Neuronal stem cell (in vitro differentiated cells): ENCODE results near the gene IL19.

Source experiments
- DNase-seq: peaks from one replicate; pipeline ENCODE4 v3.0.0-alpha.2; 2013; ENCODE audit warnings: low spot score
- H2AFZ ChIP-seq: one replicate; pipeline ENCODE4 v1.6.1; 2013; ENCODE audit warnings: mild to moderate bottlenecking, low read length, inconsistent platforms
- H2AK5ac ChIP-seq: 2 replicates; pipeline ENCODE4 v1.6.1; 2013; ENCODE audit warnings: low read depth, mild to moderate bottlenecking, inconsistent platforms, low read length, moderate library complexity, mixed read lengths
- H2BK120ac ChIP-seq: 2 replicates; pipeline ENCODE4 v1.6.1; 2013; ENCODE audit warnings: low read depth, mild to moderate bottlenecking, inconsistent platforms, low read length, moderate library complexity, mixed read lengths
- H2BK12ac ChIP-seq: one replicate; pipeline ENCODE4 v1.6.1; 2013; ENCODE audit warnings: low read length, inconsistent platforms
- H2BK15ac ChIP-seq: 2 replicates; pipeline ENCODE4 v1.6.1; 2013; ENCODE audit warnings: mild to moderate bottlenecking, low read length, inconsistent platforms, mixed read lengths
- H2BK5ac ChIP-seq: one replicate; pipeline ENCODE4 v1.6.1; 2013; ENCODE audit warnings: inconsistent platforms, mild to moderate bottlenecking, low read length, moderate library complexity
- H3K14ac ChIP-seq: one replicate; pipeline ENCODE4 v1.6.1; 2013; ENCODE audit warnings: low read length, inconsistent platforms
- H3K18ac ChIP-seq: 2 replicates; pipeline ENCODE4 v1.6.1; 2013; ENCODE audit warnings: low read length, inconsistent platforms
- H3K23ac ChIP-seq: 2 replicates; pipeline ENCODE4 v1.6.1; 2013; ENCODE audit warnings: low read depth, mild to moderate bottlenecking, mixed read lengths, low read length, inconsistent platforms; ENCODE audit not compliant: poor library complexity
- H3K27ac ChIP-seq: replicated peaks from 3 replicates; pipeline ENCODE4 v1.5.1; 2013; ENCODE audit warnings: low read length, inconsistent platforms
- H3K27me3 ChIP-seq, 3 experiments: 2 replicates each; pipeline ENCODE4 v1.6.1; 2013; ENCODE audit warnings: low read length in 3 of 3, mild to moderate bottlenecking in 2 of 3, inconsistent platforms in 1 of 3, low read depth in 1 of 3, mixed read lengths in 1 of 3, moderate library complexity in 1 of 3; ENCODE audit not compliant: control insufficient read depth in 3 of 3, insufficient read depth in 3 of 3
- H3K36me3 ChIP-seq, 2 donors: replicated peaks in 1 of 2; 2 replicates each; pipeline ENCODE4 v1.6.1; 2013; ENCODE audit warnings: low read length in 2 of 2; ENCODE audit not compliant: control insufficient read depth in 2 of 2, insufficient read depth in 2 of 2
- H3K4ac ChIP-seq: 2 replicates; pipeline ENCODE4 v1.6.1; 2013; ENCODE audit warnings: inconsistent platforms, mild to moderate bottlenecking, low read length, moderate library complexity
- H3K4me1 ChIP-seq, 2 donors: 1 replicate in 1 of 2; 2 replicates in 1 of 2; pipeline ENCODE4 v1.6.1; 2013; ENCODE audit warnings: low read length in 2 of 2, low read depth in 1 of 2; ENCODE audit not compliant: control insufficient read depth in 2 of 2, insufficient read depth in 1 of 2
- H3K4me2 ChIP-seq: one replicate; pipeline ENCODE4 v1.6.1; 2013; ENCODE audit warnings: mild to moderate bottlenecking, low read length, inconsistent platforms; ENCODE audit not compliant: insufficient read depth, poor library complexity, severe bottlenecking
- H3K4me3 ChIP-seq, 2 donors: 2 replicates each; pipeline ENCODE4 v1.5.1; 2013; ENCODE audit warnings: low read length in 2 of 2, mild to moderate bottlenecking in 2 of 2, inconsistent platforms in 1 of 2, moderate library complexity in 1 of 2
- H3K79me1 ChIP-seq: one replicate; pipeline ENCODE4 v1.6.1; 2013; ENCODE audit warnings: low read depth, mild to moderate bottlenecking, inconsistent platforms, low read length, moderate library complexity
- H3K9ac ChIP-seq: one replicate; pipeline ENCODE4 v1.6.1; 2013; ENCODE audit warnings: mild to moderate bottlenecking, low read depth, low read length, inconsistent platforms; ENCODE audit not compliant: poor library complexity
- H3K9me3 ChIP-seq, 2 donors: replicated peaks in 1 of 2; 2 replicates each; pipeline versions ENCODE3 to v1.6.1; 2013; ENCODE audit warnings: low read length in 2 of 2, mild to moderate bottlenecking in 2 of 2, inconsistent platforms in 1 of 2, low read depth in 1 of 2, mixed read lengths in 1 of 2, moderate library complexity in 1 of 2; ENCODE audit not compliant: control insufficient read depth in 2 of 2, insufficient read depth in 1 of 2
- H4K8ac ChIP-seq: one replicate; pipeline ENCODE4 v1.6.1; 2013; ENCODE audit warnings: low read depth, mild to moderate bottlenecking, inconsistent platforms, low read length, moderate library complexity
- H4K91ac ChIP-seq: one replicate; pipeline ENCODE4 v1.6.1; 2013; ENCODE audit warnings: low read length, low read depth, mild to moderate bottlenecking, inconsistent platforms; ENCODE audit not compliant: poor library complexity
- WGBS, 2 donors: extraction: QIAGEN DNeasy Blood & Tissue Kit; methylation state at CpG; one replicate each; pipeline ENCODE4 v1.1.7; 2013; ENCODE audit warnings: missing lambda C conversion rate in 2 of 2, mixed read lengths in 1 of 2; ENCODE audit not compliant: insufficient read length in 2 of 2, insufficient replicate concordance in 1 of 2; ENCODE audit errors: extremely low coverage in 2 of 2; 5-methylcytosine and 5-hydroxymethylcytosine counted together

Gene IL19

DNA sequence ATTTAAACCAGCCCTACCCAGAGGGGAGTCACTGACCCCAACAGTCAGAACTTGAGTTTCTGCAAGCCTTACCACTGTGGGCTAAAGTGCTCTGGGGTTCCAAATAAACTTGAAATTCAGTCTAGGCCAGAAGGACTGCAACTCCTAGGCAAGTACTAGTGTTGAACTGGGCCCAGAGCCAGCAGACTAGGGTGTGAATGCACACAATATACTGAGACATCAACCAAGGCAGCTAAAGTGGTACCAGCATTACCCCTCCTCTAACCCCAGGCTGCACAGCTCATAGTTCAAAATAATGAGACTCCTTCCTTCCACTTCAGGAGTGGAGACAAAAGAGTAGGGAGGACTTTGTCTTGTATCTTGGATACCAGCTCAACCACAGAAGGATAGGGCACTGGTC lies 75.9 kb downstream of the IL19 start:
- no peak overlapping the region for H3K18ac ChIP-seq
- H3K9ac ChIP-seq = no peak overlapping the region
- H4K91ac ChIP-seq = no peak overlapping the region
- no peaks in the 10 kb centered on the region for H3K36me3 ChIP-seq
- no peak overlapping the region for H2BK120ac ChIP-seq
- H2AK5ac ChIP-seq = no peak overlapping the region
- H3K4me3 ChIP-seq = no peak overlapping the region
- H3K79me1 ChIP-seq = no peaks in the 10 kb centered on the region
- no peak overlapping the region for H2BK12ac ChIP-seq
- H3K4ac ChIP-seq = no peak overlapping the region
- H3K9me3 ChIP-seq = no peaks in the 10 kb centered on the region
- no peak overlapping the region for H3K14ac ChIP-seq
- H3K27me3 ChIP-seq = peaks cover 0 to 3% (median 0%) of the 10 kb centered on the region in 3 experiments
- no peak overlapping the region for H3K23ac ChIP-seq
- no peak overlapping the region for H3K27ac ChIP-seq
- H2BK5ac ChIP-seq = no peak overlapping the region
- H3K4me1 ChIP-seq = peaks cover 3 to 5% of the 10 kb centered on the region in 2 donors
- no peak overlapping the region for H2AFZ ChIP-seq
- DNase-seq = no peak
- H4K8ac ChIP-seq = no peak overlapping the region
- no peak overlapping the region for H3K4me2 ChIP-seq
- no peak overlapping the region for H2BK15ac ChIP-seq

DNA sequence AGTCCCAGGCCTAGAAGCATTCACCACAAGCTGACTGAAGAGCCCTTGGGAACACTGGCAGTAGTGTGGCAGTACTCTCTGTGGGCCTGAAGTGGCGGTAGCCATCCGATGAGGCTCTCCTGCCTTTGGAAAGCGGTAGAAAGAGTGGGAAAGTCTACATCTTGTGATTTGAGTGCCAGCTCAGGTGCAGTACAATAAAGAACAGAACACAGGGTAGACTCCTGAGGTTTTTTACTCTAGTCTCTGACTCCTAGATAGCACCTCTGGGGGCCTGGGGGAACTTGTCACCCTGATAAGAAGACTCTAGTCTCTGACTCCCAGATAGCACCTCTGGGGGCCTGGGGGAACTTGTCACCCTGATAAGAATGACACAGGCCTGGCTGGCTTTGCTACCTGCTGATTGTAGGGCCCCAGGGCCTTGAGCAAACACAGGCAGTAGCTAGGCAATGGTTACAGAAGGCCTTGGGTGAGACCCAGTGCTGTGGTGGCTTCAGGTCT lies 76.8 kb downstream of the IL19 start:
- no peaks in the 10 kb centered on the region for H3K79me1 ChIP-seq
- H4K91ac ChIP-seq = no peak overlapping the region
- no peak overlapping the region for H3K4ac ChIP-seq
- no peak overlapping the region for H3K4me3 ChIP-seq
- H3K9me3 ChIP-seq = no peaks in the 10 kb centered on the region
- no peak overlapping the region for H2AFZ ChIP-seq
- no peak overlapping the region for H2BK15ac ChIP-seq
- H3K4me1 ChIP-seq = peaks cover 3 to 5% of the 10 kb centered on the region in 2 donors
- H3K9ac ChIP-seq = no peak overlapping the region
- H3K27me3 ChIP-seq = peaks cover 0 to 3% (median 0%) of the 10 kb centered on the region in 3 experiments
- H2BK12ac ChIP-seq = no peak overlapping the region
- no peak overlapping the region for H3K18ac ChIP-seq
- H2BK5ac ChIP-seq = no peak overlapping the region
- no peak overlapping the region for H2BK120ac ChIP-seq
- H3K14ac ChIP-seq = no peak overlapping the region
- WGBS, 2 donors = no CpG with 5 or more reads among the region's 3 CpGs
- no peak for DNase-seq
- no peak overlapping the region for H3K23ac ChIP-seq
- H3K27ac ChIP-seq = no peak overlapping the region
- no peak overlapping the region for H2AK5ac ChIP-seq
- no peaks in the 10 kb centered on the region for H3K36me3 ChIP-seq
- no peak overlapping the region for H4K8ac ChIP-seq
- H3K4me2 ChIP-seq = no peak overlapping the region

DNA sequence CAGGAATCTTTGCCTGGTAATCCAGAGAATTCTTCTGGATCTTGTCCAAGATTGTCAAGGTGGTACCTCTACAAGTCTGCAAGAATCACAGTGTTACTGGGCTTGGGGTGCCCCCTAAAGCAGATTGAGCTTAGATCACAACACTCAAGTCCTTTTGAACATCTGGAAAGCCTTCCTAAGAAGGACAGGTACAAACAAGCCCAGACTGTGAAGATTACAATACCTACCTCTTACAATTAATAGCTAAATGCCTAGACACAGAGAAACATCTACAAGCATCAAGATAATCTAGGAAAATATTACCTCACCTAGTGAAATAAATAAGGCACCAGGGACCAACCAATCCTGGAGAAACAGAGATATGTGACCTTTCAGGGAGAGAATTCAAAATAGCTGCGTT lies 77.4 kb downstream of the IL19 start:
- H3K27me3 ChIP-seq = peaks cover 0 to 3% (median 0%) of the 10 kb centered on the region in 3 experiments
- H2AFZ ChIP-seq = no peak overlapping the region
- no peaks in the 10 kb centered on the region for H3K36me3 ChIP-seq
- no peaks in the 10 kb centered on the region for H3K9me3 ChIP-seq
- H3K4me2 ChIP-seq = no peak overlapping the region
- no peak overlapping the region for H4K91ac ChIP-seq
- H3K23ac ChIP-seq = no peak overlapping the region
- no peaks in the 10 kb centered on the region for H3K79me1 ChIP-seq
- H3K18ac ChIP-seq = no peak overlapping the region
- no peak overlapping the region for H2BK12ac ChIP-seq
- no peak overlapping the region for H3K4me3 ChIP-seq
- no peak overlapping the region for H3K14ac ChIP-seq
- H3K4me1 ChIP-seq = peaks cover 0 to 5% of the 10 kb centered on the region in 2 donors
- H3K4ac ChIP-seq = no peak overlapping the region
- no peak overlapping the region for H2AK5ac ChIP-seq
- H3K27ac ChIP-seq = no peak overlapping the region
- H2BK15ac ChIP-seq = no peak overlapping the region
- no CpG with 5 or more reads among the region's 1 CpG for WGBS, 2 donors
- DNase-seq = no peak
- H2BK5ac ChIP-seq = no peak overlapping the region
- no peak overlapping the region for H2BK120ac ChIP-seq
- H3K9ac ChIP-seq = no peak overlapping the region
- H4K8ac ChIP-seq = no peak overlapping the region

DNA sequence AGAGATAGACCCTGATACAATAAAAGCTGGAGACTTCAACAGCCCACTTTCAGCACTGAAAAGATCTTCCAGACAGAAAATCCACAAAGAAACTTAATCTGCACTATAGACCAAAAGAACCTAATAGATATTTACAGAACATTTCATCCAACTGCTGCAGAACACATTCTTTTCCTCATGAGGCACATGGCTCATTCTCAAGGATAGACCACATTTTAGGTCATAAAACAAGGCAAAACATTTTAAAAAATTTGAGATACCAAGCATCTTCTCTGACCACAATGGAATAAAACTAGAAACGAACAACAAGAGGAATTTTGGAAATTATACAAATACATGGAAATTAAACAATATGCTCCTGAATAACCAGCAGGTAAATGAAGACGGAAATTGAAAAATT lies 79.8 kb downstream of the IL19 start:
- Histone ChIP-seq H3K23ac (no peak overlapping the region), H3K9ac (no peak overlapping the region), H4K8ac (no peak overlapping the region), H2AK5ac (no peak overlapping the region), H2BK5ac (no peak overlapping the region), H3K27me3 (peaks cover 0 to 3% (median 0%) of the 10 kb centered on the region in 3 experiments), H4K91ac (no peak overlapping the region), H3K14ac (no peak overlapping the region), H3K18ac (no peak overlapping the region), H3K4me2 (no peak overlapping the region), H3K36me3 (no peaks in the 10 kb centered on the region), H2BK12ac (no peak overlapping the region), H3K4me3 (no peak overlapping the region), H2BK15ac (no peak overlapping the region), H3K79me1 (no peaks in the 10 kb centered on the region), H2BK120ac (no peak overlapping the region), H3K27ac (no peak overlapping the region), H3K9me3 (no peaks in the 10 kb centered on the region), H3K4ac (no peak overlapping the region), H3K4me1 (peaks cover 0 to 2% of the 10 kb centered on the region in 2 donors), H2AFZ (no peak overlapping the region)
- WGBS, 2 donors = no CpG with 5 or more reads among the region's 2 CpGs
- DNase-seq = no peak
